Esophagus muscularis mucosa (tissue), 4 donors: Measurements from ENCODE around the gene GAS7. TPM values are rescaled to one million over a fixed set of nuclear protein-coding genes. Genes with fewer than 3 reads are reported as not detected.

Experiments used
- DNase-seq: peaks from one replicate; pipeline ENCODE4 v3.0.0-alpha.2; 2017; ENCODE audit errors: extremely low spot score
- H3K27ac ChIP-seq, 4 donors: fragments of 200-600 bp; sonication (generic); replicated peaks in 1 of 4; 1 replicate in 3 of 4; 2 replicates in 1 of 4; pipeline ENCODE4 v1.5.1; 2016 to 2019; ENCODE audit warnings: mild to moderate bottlenecking in 1 of 4
- H3K27me3 ChIP-seq, 4 donors: fragments of 200-600 bp; sonication (generic); one replicate each; pipeline versions ENCODE4 v1.5.1 to v1.6.0; 2016 to 2019
- H3K36me3 ChIP-seq, 4 donors: fragments of 200-600 bp; sonication (generic); one replicate each; pipeline ENCODE4 v1.5.1; 2016 to 2019
- H3K4me1 ChIP-seq, 4 donors: fragments of 200-600 bp; sonication (generic); one replicate each; pipeline ENCODE4 v1.5.1; 2016 to 2019
- H3K4me3 ChIP-seq, 4 donors: fragments of 200-600 bp; sonication (generic); 1 replicate in 2 of 4; 2 replicates in 2 of 4; pipeline ENCODE4 v1.5.1; 2016 to 2019; ENCODE audit warnings: mild to moderate bottlenecking in 4 of 4, moderate library complexity in 1 of 4
- H3K9me3 ChIP-seq, 4 donors: fragments of 200-600 bp; sonication (generic); 1 replicate in 3 of 4; 2 replicates in 1 of 4; pipeline ENCODE4 v1.5.1; 2016 to 2019
- EP300 ChIP-seq: sonication (generic); formaldehyde crosslinking; IDR thresholded peaks from one replicate; pipeline ENCODE4 v1.6.1; 2017; ENCODE audit warnings: antibody characterized with exemption
- POLR2A ChIP-seq: fragments of 450-650 bp; IDR thresholded peaks from one replicate; pipeline ENCODE4 v1.6.1; 2017; ENCODE audit warnings: antibody characterized with exemption, moderate library complexity, mild to moderate bottlenecking, low read depth
- POLR2AphosphoS5 ChIP-seq, 2 donors: sonication (generic); formaldehyde crosslinking; IDR thresholded peaks; one replicate each; pipeline ENCODE4 v1.6.1; 2017; ENCODE audit warnings: antibody characterized with exemption in 2 of 2
- WGBS: methylation state at CpG from one replicate; pipeline ENCODE4 v1.1.5; 2018; 5-methylcytosine and 5-hydroxymethylcytosine counted together
- intact Hi-C: fragments of 100-400 bp; cut with DNase I; formaldehyde crosslinking; loops from one replicate; pipeline ENCODE4 v1.15.1; 2023
- total RNA-seq, 4 donors: library from RNA; depleted of rRNA; stranded (reverse); fragments of >200 nt; gene quantifications; one replicate each; pipeline versions ENCODE4 v1.1.0 to v1.2.1, GENCODE V29; 2016
- TF ChIP-seq, protein P1 (sequence below), 3 experiments: fragments of 200-600 bp in 2 of 3; fragments of 450-650 bp in 1 of 3; sonication (generic) in 2 of 3; IDR thresholded peaks; one replicate each; pipeline ENCODE4 v1.5.1; 2017 to 2019; ENCODE audit warnings: antibody characterized with exemption in 3 of 3, mild to moderate bottlenecking in 2 of 3, moderate library complexity in 1 of 3

GAS7 gene
- total RNA-seq, 4 donors from 2014 or later, result 77.3 to 124 (median 86.7) TPM

DNA sequence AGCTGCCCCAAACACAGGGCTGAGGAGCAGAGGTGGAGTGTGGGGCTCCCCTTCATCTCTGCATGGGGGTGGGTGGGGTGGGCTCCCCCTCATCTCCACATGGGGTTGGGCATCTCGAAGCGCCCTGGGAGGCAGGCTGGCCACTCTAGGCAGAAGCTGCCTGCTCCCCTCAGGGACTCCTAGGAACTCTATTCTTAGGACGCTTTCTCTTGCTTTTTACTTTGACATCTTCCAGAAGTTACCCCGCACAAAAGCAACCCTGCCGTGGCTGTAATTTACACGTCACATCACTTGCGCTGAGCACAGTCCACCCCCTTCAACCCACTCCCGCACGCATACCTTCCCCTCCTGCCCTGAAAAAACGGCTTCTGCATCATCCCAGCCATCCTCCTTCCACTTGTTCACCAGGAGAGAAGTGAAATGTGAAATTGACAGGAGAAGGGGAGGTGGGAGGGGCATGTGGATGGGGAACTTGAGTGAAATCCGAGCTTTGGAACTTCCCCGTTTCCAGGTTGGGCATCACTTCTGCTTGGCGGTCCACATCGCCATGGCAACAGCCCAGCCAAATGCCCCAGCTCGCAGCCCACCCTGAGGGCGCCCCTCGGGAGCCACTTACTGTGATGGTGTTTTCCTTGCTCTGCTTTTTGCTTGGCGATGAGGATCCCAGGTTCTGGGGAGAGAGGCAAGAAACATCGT lies 239.7 kb downstream of the GAS7 start:
- no peak for TF ChIP-seq EP300
- TF ChIP-seq POLR2A, result no peak
- TF ChIP-seq POLR2AphosphoS5 (IDR thresholded peaks at IDR 0.05), result no peak
- TF ChIP-seq, protein P1, sequence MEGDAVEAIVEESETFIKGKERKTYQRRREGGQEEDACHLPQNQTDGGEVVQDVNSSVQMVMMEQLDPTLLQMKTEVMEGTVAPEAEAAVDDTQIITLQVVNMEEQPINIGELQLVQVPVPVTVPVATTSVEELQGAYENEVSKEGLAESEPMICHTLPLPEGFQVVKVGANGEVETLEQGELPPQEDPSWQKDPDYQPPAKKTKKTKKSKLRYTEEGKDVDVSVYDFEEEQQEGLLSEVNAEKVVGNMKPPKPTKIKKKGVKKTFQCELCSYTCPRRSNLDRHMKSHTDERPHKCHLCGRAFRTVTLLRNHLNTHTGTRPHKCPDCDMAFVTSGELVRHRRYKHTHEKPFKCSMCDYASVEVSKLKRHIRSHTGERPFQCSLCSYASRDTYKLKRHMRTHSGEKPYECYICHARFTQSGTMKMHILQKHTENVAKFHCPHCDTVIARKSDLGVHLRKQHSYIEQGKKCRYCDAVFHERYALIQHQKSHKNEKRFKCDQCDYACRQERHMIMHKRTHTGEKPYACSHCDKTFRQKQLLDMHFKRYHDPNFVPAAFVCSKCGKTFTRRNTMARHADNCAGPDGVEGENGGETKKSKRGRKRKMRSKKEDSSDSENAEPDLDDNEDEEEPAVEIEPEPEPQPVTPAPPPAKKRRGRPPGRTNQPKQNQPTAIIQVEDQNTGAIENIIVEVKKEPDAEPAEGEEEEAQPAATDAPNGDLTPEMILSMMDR (IDR thresholded peaks at IDR 0.05), result no peak
- DNase-seq, result no peak
- Histone ChIP-seq H3K4me3 (peak overlapping the region in 2 of 4 donors; percentile 17 to 29), H3K36me3 (peaks cover 0 to 11% (median 3%) of the 10 kb centered on the region in 4 donors), H3K27ac (no peak overlapping the region), H3K4me1 (peaks cover 0 to 23% (median 17%) of the 10 kb centered on the region in 4 donors), H3K27me3 (peaks cover 0 to 33% (median 4%) of the 10 kb centered on the region in 4 donors), H3K9me3 (no peaks in the 10 kb centered on the region)
- intact Hi-C loops, result no loop called here
- 47% methylated on average over 18 of the region's 19 CpGs for WGBS

DNA sequence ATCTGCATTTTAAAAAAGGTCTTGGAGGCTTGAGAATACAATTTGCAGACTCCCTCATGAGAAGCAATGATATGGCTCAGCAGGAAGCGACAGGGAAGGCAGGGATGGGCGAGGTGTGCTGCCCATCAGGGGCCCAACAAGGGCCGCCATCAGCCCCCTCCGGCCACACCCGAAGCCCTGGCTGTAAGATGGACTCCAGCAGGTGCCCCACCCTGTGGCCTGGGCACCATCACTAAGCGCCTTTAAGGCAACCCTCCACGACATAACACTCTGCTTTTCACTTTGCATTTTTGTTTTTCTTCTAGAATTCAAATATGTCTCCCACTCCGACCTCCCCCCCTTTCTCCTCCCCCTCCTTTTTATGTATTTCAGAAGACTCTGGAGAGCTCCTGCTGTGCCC lies 241.2 kb downstream of the GAS7 start:
- H3K36me3 ChIP-seq, result peaks cover 0 to 11% (median 3%) of the 10 kb centered on the region in 4 donors
- TF ChIP-seq POLR2A, result no peak
- no peak for TF ChIP-seq EP300
- TF ChIP-seq, protein P1 (IDR thresholded peaks at IDR 0.05), result no peak
- TF ChIP-seq POLR2AphosphoS5 (IDR thresholded peaks at IDR 0.05), result no peak
- peaks cover 0 to 33% (median 4%) of the 10 kb centered on the region in 4 donors for H3K27me3 ChIP-seq
- 80% methylated on average over 8 of the region's 8 CpGs for WGBS
- H3K4me1 ChIP-seq, result peaks cover 0 to 23% (median 17%) of the 10 kb centered on the region in 4 donors
- intact Hi-C loops, result no loop called here
- DNase-seq, result no peak
- H3K4me3 ChIP-seq, result no peak overlapping the region
- no peaks in the 10 kb centered on the region for H3K9me3 ChIP-seq
- no peak overlapping the region for H3K27ac ChIP-seq

DNA sequence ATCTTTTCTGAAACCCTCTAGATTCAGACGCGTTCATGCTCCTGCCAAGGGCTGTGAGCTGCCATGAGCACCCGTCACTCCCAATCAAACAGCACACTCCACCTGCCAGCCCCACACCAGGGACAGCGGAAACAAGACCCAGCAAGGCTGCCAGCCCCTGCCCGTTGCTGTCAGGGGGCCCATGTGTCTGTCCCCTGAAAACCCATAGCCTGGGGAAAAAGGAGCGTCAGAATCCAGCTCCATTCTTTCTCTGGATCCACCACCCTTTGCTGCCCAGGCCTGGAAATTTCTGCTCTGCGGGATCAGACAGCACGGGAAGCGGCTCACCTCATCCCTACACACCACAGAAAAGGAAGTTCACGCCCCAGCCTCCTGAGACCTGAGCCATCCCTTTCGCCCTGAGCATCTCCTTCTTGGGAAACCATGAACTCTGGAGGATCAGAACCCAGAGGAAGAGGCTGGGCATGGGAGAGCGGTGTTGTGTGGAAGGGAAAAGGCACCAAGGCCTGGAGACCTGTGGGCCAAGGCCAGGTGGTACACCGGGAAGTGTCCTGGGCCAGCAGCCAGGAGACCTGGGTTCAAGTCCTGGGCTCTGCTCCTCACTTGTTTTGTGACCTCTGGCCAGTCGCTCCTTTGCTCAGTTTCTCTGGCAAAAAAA lies 241.8 kb downstream of the GAS7 start:
- Histone ChIP-seq H3K27ac (no peak overlapping the region), H3K36me3 (peaks cover 0 to 11% (median 3%) of the 10 kb centered on the region in 4 donors), H3K9me3 (no peaks in the 10 kb centered on the region), H3K4me1 (peaks cover 0 to 23% (median 17%) of the 10 kb centered on the region in 4 donors), H3K27me3 (peaks cover 0 to 33% (median 4%) of the 10 kb centered on the region in 4 donors), H3K4me3 (no peak overlapping the region)
- 77% methylated on average over 13 of the region's 14 CpGs for WGBS
- no peak for DNase-seq
- TF ChIP-seq, protein P1 (IDR thresholded peaks at IDR 0.05), result no peak
- TF ChIP-seq POLR2A (no peak), POLR2AphosphoS5 (IDR thresholded peaks at IDR 0.05) (no peak), EP300 (no peak)
- intact Hi-C loops, result no loop called here

DNA sequence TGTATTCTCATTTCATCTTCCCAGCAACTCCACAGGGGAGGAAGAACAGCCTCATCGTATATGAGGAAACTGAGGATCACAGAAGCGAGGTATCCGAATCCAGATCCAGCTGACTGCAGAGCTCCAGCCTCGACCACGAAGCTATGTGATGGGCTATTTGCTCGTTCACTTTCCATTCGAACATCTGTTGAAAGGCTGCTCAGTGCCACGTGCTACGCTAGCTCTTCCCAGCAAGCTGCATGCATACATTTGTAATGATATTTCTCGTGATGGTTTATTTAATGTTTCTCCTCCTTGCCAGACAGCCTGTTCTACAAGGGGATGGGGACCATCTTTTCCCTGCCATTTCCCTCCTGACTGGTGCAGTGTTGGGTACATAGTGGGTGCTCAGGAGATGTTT lies 244.9 kb downstream of the GAS7 start:
- WGBS, result 69% methylated on average over 10 of the region's 10 CpGs
- intact Hi-C loops, result no loop called here

More for the DNA sequence above, 244.9 kb downstream of the GAS7 start:
- peaks cover 0 to 22% (median 11%) of the 10 kb centered on the region in 4 donors for H3K4me1 ChIP-seq
- peaks cover 0 to 18% (median 0%) of the 10 kb centered on the region in 4 donors for H3K27me3 ChIP-seq
- no peaks in the 10 kb centered on the region for H3K9me3 ChIP-seq
- peaks cover 0 to 9% (median 3%) of the 10 kb centered on the region in 4 donors for H3K36me3 ChIP-seq
- TF ChIP-seq EP300, result no peak
- TF ChIP-seq POLR2AphosphoS5 (IDR thresholded peaks at IDR 0.05), result no peak
- TF ChIP-seq, protein P1 (IDR thresholded peaks at IDR 0.05), result no peak
- no peak for TF ChIP-seq POLR2A
- H3K27ac ChIP-seq, result no peak overlapping the region
- H3K4me3 ChIP-seq, result no peak overlapping the region
- no peak for DNase-seq
